DMS53 treated with DMSO at 0.1 percent for 48 hours (cell line): ENCODE measurements around the gene SPTB.
A peak's percentile ranks its signal among the peaks of the same experiment; 100 is the strongest.

Experiments
- DNase-seq: peaks from one replicate; lab custom pipeline; 2025; ENCODE audit not compliant: unreplicated experiment; lab: John Stamatoyannopoulos, UW

The SPTB gene

GRCh38 chr14:64698903-64699302 is 180.8 kb downstream of the SPTB start:
- peak; percentile 25 for DNase-seq

DNA sequence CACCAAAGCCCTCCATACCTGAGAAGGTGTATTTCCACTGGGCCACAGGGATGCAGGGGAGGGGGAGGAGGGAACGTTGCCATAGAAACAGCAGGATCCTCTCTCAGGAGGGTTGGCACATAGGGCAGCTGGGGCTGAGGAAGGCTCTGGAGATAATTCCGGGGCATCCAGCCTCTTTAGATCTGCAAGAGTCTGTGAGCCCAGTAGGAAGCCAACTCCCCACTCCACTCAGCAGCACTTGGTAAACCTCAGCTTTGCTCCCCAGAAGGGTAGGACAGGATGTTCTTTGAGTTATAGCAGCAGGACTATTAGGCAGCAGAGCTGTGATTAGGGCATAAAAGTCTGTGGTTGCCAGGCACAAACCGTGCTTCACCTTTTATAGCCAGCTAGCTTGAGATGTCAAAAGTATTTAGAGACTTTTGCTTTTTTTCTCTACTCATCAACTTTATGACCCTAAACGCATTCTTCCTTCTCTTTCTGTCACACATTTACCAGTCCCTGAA is 183.3 kb downstream of the SPTB start:
- DNase-seq, result no peak
